Common myeloid progenitor, CD34-positive (primary cell): ENCODE measurements around the gene OR10K2.

ENCODE experiments used
- CTCF ChIA-PET: fragments of 350-600 bp; sonication (Branson Sonifier 250); formaldehyde crosslinking; loops from one replicate; lab custom pipeline; 2021; ENCODE audit warnings: antibody characterized with exemption; lab: Charles Lee
- POLR2A ChIA-PET: fragments of 350-600 bp; sonication (Branson Sonifier 250); formaldehyde crosslinking; loops from one replicate; lab custom pipeline; 2021; ENCODE audit warnings: antibody characterized with exemption; lab: Charles Lee
- DNase-seq, 3 donors: peaks; one replicate each; pipeline versions ENCODE4 v3.0.0 to v3.0.0-alpha.2; 2013
- H3K27ac ChIP-seq, 2 experiments: 1 replicate in 1 of 2; 2 replicates in 1 of 2; pipeline ENCODE4 v1.7.0; 2013; ENCODE audit warnings: inconsistent platforms in 2 of 2, low read length in 2 of 2, mild to moderate bottlenecking in 2 of 2, low read depth in 1 of 2, moderate library complexity in 1 of 2; ENCODE audit not compliant: severe bottlenecking in 2 of 2, insufficient read depth in 1 of 2, poor library complexity in 1 of 2
- H3K27me3 ChIP-seq, 5 experiments: replicated peaks in 2 of 5; 1 replicate in 3 of 5; 2 replicates in 2 of 5; pipeline versions ENCODE4 v1.6.1 to v1.7.0; 2013; ENCODE audit warnings: low read length in 4 of 5, mild to moderate bottlenecking in 2 of 5, moderate library complexity in 2 of 5, inconsistent platforms in 1 of 5; ENCODE audit not compliant: insufficient read depth in 5 of 5, control insufficient read depth in 4 of 5
- H3K36me3 ChIP-seq, 4 experiments: 1 replicate in 2 of 4; 2 replicates in 2 of 4; pipeline versions ENCODE4 v1.6.1 to v1.7.0; 2013; ENCODE audit warnings: low read length in 3 of 4, control low read depth in 1 of 4, mild to moderate bottlenecking in 1 of 4; ENCODE audit not compliant: control insufficient read depth in 4 of 4, insufficient read depth in 4 of 4
- H3K4me1 ChIP-seq, 4 experiments: 1 replicate in 3 of 4; 2 replicates in 1 of 4; pipeline versions ENCODE4 v1.6.1 to v1.7.1; 2013; ENCODE audit warnings: low read length in 3 of 4, mild to moderate bottlenecking in 3 of 4, control low read depth in 1 of 4, inconsistent platforms in 1 of 4, moderate library complexity in 1 of 4; ENCODE audit not compliant: control insufficient read depth in 4 of 4, insufficient read depth in 4 of 4; ENCODE audit errors: control extremely low read depth in 1 of 4
- H3K4me3 ChIP-seq, 7 experiments: 1 replicate in 4 of 7; 2 replicates in 3 of 7; pipeline versions ENCODE4 v1.5.1 to v1.7.0; 2013; ENCODE audit warnings: mild to moderate bottlenecking in 7 of 7, low read length in 6 of 7, moderate library complexity in 6 of 7, inconsistent platforms in 2 of 7, low read depth in 2 of 7, control low read depth in 1 of 7; ENCODE audit not compliant: insufficient read depth in 4 of 7, control insufficient read depth in 1 of 7; ENCODE audit errors: extremely low read depth in 1 of 7
- H3K9me3 ChIP-seq, 5 experiments: 1 replicate in 4 of 5; 2 replicates in 1 of 5; pipeline versions ENCODE4 v1.6.1 to v1.7.1; 2013; ENCODE audit warnings: low read length in 4 of 5, mild to moderate bottlenecking in 2 of 5, inconsistent platforms in 1 of 5, low read depth in 1 of 5, moderate library complexity in 1 of 5; ENCODE audit not compliant: control insufficient read depth in 4 of 5, insufficient read depth in 2 of 5; ENCODE audit errors: control extremely low read depth in 1 of 5
- WGBS: methylation state at CpG from one replicate; pipeline ENCODE4 v1.1.5; 2013; ENCODE audit not compliant: insufficient coverage; 5-methylcytosine and 5-hydroxymethylcytosine counted together

Gene OR10K2

DNA sequence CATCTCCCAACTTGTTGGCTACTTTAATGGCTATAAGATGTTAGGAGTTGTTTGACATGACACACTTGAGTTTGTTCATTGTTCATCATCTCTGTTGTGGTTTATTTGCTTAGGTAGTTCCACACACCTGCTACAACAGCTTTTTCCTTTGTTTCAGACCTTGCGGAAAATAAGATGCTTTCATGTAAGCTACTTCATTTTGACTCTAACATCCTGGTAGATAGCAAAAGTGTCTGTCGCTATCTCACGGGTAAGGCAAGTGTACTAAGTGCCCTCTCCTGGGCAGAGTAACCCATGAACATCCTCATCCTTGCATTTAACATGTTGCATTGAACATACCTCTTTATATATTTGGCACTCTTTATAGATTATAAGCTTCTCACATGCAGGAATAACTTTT lies 25.2 kb downstream of the OR10K2 start:
- H3K4me1 ChIP-seq: peaks cover 0 to 6% (median 0%) of the 10 kb centered on the region in 4 experiments
- no peaks in the 10 kb centered on the region for H3K36me3 ChIP-seq
- no peaks in the 10 kb centered on the region for H3K9me3 ChIP-seq
- no peak for DNase-seq
- H3K27ac ChIP-seq: no peak overlapping the region
- ChIA-PET POLR2A (no interaction called here), CTCF (no interaction called here)
- no peak overlapping the region for H3K4me3 ChIP-seq
- H3K27me3 ChIP-seq: no peaks in the 10 kb centered on the region
- 100% methylated on average over 2 of the region's 3 CpGs for WGBS

DNA sequence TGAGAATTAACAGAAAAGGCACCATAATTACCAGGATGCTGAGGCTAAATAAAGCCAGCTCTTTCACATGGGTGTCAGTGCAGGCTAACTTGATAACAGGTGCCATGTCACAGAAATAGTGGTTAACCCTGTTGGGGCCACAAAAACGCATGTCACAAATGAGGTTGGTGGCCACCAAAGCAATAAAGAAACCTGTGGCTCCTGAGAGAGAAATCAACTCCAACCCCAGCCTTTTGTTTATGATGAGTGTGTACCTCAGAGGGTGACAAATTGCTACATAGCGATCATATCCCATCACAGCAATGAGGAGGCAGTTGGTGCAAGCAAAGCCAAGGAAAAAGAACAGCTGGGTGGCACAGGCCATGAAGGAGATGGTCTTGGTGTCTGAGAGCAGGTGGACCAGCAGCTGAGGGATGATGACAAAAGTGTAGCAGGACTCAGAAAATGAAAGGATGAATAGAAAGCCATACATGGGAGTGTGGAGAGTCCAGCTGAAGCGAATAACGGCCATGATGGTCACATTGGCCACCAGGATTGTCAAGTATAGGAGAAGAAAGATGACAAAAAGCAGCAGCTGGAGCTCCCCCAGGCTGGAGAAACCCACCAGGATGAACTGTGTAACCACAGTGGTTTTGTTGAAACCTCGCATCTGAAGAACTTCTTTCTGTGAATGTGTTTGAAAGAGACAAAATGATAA lies 27.1 kb downstream of the OR10K2 start, which contains the start of gene OR10T2:
OR10T2 (minus strand) TSS at position 649 of the 697 bp plus-strand sequence; CDS start at position 649, 0 bp downstream.
- no peaks in the 10 kb centered on the region for H3K36me3 ChIP-seq
- no peaks in the 10 kb centered on the region for H3K9me3 ChIP-seq
- H3K4me3 ChIP-seq: no peak within 1 kb of the TSS
- H3K27me3 ChIP-seq: no peaks in the 10 kb centered on the region
- no peak within 1 kb of the TSS for H3K27ac ChIP-seq
- CTCF ChIA-PET: no interaction called here
- DNase-seq: no peak
- peaks cover 0 to 6% (median 0%) of the 10 kb centered on the region in 4 experiments for H3K4me1 ChIP-seq
- POLR2A ChIA-PET: no interaction called here
- WGBS: 100% methylated on average over 4 of the region's 5 CpGs

DNA sequence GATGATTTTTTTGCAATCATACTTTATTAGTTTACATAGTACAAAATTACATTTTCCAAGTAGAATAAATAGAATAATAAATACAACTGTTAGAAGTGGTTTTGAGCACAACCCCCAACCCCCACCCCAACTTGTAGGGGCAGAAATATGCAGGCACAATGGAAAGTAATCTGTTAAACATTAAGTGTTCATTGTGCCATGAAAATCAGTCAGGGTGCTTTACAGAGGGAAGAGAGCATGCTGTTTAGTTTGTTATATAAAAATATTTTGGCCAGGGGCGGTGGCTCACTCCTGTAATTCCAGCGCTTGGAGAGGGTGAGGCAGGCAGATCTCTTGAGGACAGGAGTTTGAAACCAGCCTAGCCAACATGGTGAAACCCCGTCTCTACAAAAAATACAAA lies 29.4 kb downstream of the OR10K2 start:
- Histone ChIP-seq H3K27me3 (no peaks in the 10 kb centered on the region), H3K4me3 (no peak overlapping the region), H3K4me1 (peaks cover 0 to 6% (median 0%) of the 10 kb centered on the region in 4 experiments), H3K9me3 (no peaks in the 10 kb centered on the region), H3K36me3 (no peaks in the 10 kb centered on the region), H3K27ac (no peak overlapping the region)
- no peak for DNase-seq
- 97% methylated on average over 3 of the region's 3 CpGs for WGBS
- ChIA-PET CTCF (no interaction called here), POLR2A (no interaction called here)

DNA sequence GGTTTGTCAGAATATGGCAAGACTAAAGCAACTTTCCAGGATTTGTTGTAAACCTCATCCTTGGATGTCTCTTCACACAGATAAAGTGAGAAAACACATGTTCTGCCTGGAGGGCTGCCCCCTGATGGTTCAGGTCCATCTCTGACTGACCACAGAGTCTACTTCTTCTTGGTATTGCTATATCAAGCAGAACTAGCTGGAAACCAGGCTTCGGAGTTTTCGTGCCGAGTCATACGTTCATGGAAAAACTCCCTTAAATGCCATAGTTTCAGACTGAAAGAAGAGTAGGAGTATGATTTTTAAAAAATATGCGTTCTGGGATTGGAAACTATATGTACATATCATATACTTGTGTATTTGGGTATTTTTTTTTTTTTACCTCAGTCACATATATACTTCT lies 32.6 kb downstream of the OR10K2 start:
- Histone ChIP-seq H3K4me3 (no peak overlapping the region), H3K27ac (no peak overlapping the region), H3K4me1 (no peaks in the 10 kb centered on the region), H3K36me3 (no peaks in the 10 kb centered on the region), H3K27me3 (no peaks in the 10 kb centered on the region), H3K9me3 (no peaks in the 10 kb centered on the region)
- POLR2A ChIA-PET: no interaction called here
- no peak for DNase-seq
- WGBS: no CpG with 5 or more reads among the region's 5 CpGs
- CTCF ChIA-PET: no interaction called here

DNA sequence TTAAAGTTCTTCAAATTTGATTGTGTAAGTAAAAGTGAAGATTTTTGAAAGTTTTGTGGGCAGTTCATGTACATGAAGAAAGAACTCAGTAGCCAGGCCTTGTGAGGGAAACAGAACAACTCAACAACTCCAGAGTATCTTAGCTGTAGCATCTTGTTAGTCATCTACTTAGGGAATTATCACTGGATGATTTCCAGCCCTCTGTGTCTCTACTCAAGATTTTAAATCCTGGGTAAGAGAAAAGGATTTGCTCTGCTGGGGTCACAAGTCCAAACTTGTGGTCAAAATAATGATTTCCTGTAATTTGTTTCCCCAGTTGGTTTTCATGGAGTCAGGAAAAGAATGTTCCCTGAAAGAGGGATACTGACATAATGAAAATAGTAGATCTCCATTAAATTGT lies 34.9 kb downstream of the OR10K2 start:
- no peaks in the 10 kb centered on the region for H3K4me1 ChIP-seq
- no peak overlapping the region for H3K4me3 ChIP-seq
- CTCF ChIA-PET: no interaction called here
- no peaks in the 10 kb centered on the region for H3K9me3 ChIP-seq
- POLR2A ChIA-PET: no interaction called here
- H3K36me3 ChIP-seq: no peaks in the 10 kb centered on the region
- H3K27me3 ChIP-seq: no peaks in the 10 kb centered on the region
- no peak for DNase-seq
- no peak overlapping the region for H3K27ac ChIP-seq

DNA sequence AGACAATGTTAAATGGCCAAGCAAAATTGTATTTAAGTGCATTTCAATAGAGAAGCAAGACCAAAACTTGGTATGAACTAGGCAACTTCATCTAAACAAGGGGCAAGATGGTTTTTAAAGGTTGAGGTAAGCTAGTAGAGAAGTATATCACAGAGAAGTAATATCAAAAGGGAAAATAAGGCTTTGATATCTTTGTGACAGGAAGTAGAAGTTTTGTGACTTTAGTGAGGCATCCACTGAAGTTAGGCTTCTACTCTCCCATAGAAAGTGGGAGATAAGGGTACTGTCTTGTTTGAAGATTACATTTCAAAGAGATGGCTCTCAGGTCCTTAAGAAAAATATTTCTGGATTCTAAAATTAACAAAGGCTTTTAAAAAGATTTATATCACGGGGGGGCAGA lies 35.7 kb downstream of the OR10K2 start:
- Histone ChIP-seq H3K4me1 (no peaks in the 10 kb centered on the region), H3K27me3 (no peaks in the 10 kb centered on the region), H3K36me3 (no peaks in the 10 kb centered on the region), H3K4me3 (no peak overlapping the region), H3K27ac (no peak overlapping the region), H3K9me3 (no peaks in the 10 kb centered on the region)
- WGBS: no CpG with 5 or more reads among the region's 1 CpG
- DNase-seq: no peak
- CTCF ChIA-PET: no interaction called here
- POLR2A ChIA-PET: no interaction called here

DNA sequence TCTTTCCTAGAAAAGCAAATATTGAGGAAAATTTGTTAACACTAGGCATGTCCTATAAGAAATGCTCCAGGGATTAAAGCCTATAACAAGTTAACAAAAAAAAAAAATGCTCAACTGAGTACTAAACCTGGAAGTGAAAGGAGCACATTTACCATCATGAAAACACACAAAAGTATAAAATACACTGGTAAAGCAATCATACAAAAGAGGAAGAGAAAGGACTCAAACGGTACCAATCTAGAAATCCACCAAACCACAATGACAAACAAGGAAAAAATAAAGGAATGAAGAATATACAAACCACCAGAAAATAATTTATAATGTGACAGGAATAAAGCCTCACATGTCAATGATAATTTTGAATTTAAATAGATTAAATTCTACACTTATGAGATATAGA lies 51.2 kb downstream of the OR10K2 start:
- Histone ChIP-seq H3K27me3 (no peaks in the 10 kb centered on the region), H3K4me1 (no peaks in the 10 kb centered on the region), H3K27ac (no peak overlapping the region), H3K9me3 (peaks cover 2 to 13% (median 8%) of the 10 kb centered on the region in 5 experiments), H3K4me3 (no peak overlapping the region), H3K36me3 (no peaks in the 10 kb centered on the region)
- WGBS: no CpG with 5 or more reads among the region's 1 CpG
- DNase-seq: no peak
- POLR2A ChIA-PET: no interaction called here
- CTCF ChIA-PET: no interaction called here
